HG02571 (cell line): ENCODE results near the gene ENDOU.

Experiments used
- ATAC-seq: cut with Tn5 transposase; IDR thresholded peaks from one replicate; pipeline ENCODE4 v1.9.1; 2021; ENCODE audit warnings: mild to moderate bottlenecking, moderate library complexity; ENCODE audit not compliant: unreplicated experiment

ENDOU gene

GRCh38 chr12:47725091-47725772, at the start of gene ENDOU:
Gene ENDOU, minus strand, starts transcription at chr12:47725490. Its CDS starts 77 bp downstream, at chr12:47725413.
- ATAC-seq = no peak

- ATAC-seq = no peak
These were observed 49.4 kb upstream of the ENDOU start for GRCh38 chr12:47774663-47775062.

GRCh38 chr12:47773858-47774580, 48.7 kb upstream of the ENDOU start:
- ATAC-seq = no peak

- ATAC-seq = peak; percentile 77
These were observed 48.0 kb upstream of the ENDOU start, which contains the start of gene SLC48A1 for GRCh38 chr12:47773062-47773857. Gene SLC48A1, plus strand, starts transcription at chr12:47773238. Its CDS starts 67 bp downstream, at chr12:47773305.

- ATAC-seq = no peak
These were observed 47.4 kb upstream of the ENDOU start for GRCh38 chr12:47772738-47773061.

- ATAC-seq = no peak
These were observed 46.9 kb upstream of the ENDOU start for GRCh38 chr12:47772094-47772660.

- no peak for ATAC-seq
These were observed 46.0 kb upstream of the ENDOU start for GRCh38 chr12:47771304-47771703.

- ATAC-seq = no peak
These were observed 44.9 kb upstream of the ENDOU start for GRCh38 chr12:47770086-47770726.

- ATAC-seq = no peak
These were observed 44.2 kb upstream of the ENDOU start for GRCh38 chr12:47769234-47770085.

- no peak for ATAC-seq
These were observed 43.1 kb upstream of the ENDOU start for GRCh38 chr12:47768323-47768811.

- no peak for ATAC-seq
These were observed 42.0 kb upstream of the ENDOU start for GRCh38 chr12:47767216-47767724.

GRCh38 chr12:47766502-47767215, 41.4 kb upstream of the ENDOU start:
- ATAC-seq = no peak

GRCh38 chr12:47763481-47764346, 38.4 kb upstream of the ENDOU start:
- ATAC-seq = no peak

- no peak for ATAC-seq
These were observed 37.7 kb upstream of the ENDOU start for GRCh38 chr12:47762850-47763465.

- peak; percentile 43 for ATAC-seq
These were observed 33.8 kb upstream of the ENDOU start, which contains the start of gene RAPGEF3 for GRCh38 chr12:47758834-47759690. Gene RAPGEF3, minus strand, starts transcription at chr12:47758880. Its CDS starts 324 bp downstream, at chr12:47758556.

GRCh38 chr12:47758584-47758833, 33.2 kb upstream of the ENDOU start:
- ATAC-seq = no peak
